ENCODE data around the gene PEX14.

The PEX14 gene

GRCh38 chr1:10555635-10556429, 81.1 kb downstream of the PEX14 start:
- Histone ChIP-seq H3K27me3 (ENCODE audit: low read length) (no peaks in the 10 kb centered on the region), H3K4me3 (ENCODE audit: insufficient read depth, low read length, poor library complexity, severe bottlenecking) (no peak overlapping the region), H2AFZ (ENCODE audit: low read depth, low read length, severe bottlenecking) (no peak overlapping the region), H3K9ac (ENCODE audit: low read length) (no peak overlapping the region), H3K79me2 (ENCODE audit: insufficient read depth, low read length) (no peaks in the 10 kb centered on the region), H3F3A (ENCODE audit: insufficient read depth) (no peaks in the 10 kb centered on the region), H3K9me2 (replicated peaks; ENCODE audit: insufficient read depth, low read length) (no peaks in the 10 kb centered on the region), H3K27ac (ENCODE audit: low read depth, low read length) (no peak overlapping the region), H3K4me2 (ENCODE audit: low read depth, low read length, poor library complexity, severe bottlenecking) (no peak overlapping the region), H4K20me1 (ENCODE audit: low read depth, low read length) (no peaks in the 10 kb centered on the region), H3K36me3 (ENCODE audit: low read length) (no peaks in the 10 kb centered on the region), H3K9me3 (ENCODE audit: insufficient read depth, low read length) (no peaks in the 10 kb centered on the region)
- TF ChIP-seq CTCF (IDR thresholded peaks at IDR 0.05; ENCODE audit: insufficient read depth, low read length, poor library complexity, severe bottlenecking), result no peak
- no peak for TF ChIP-seq EZH2phosphoT487 (conservative IDR thresholded peaks at IDR 0.05; ENCODE audit: low read length)

GRCh38 chr1:10556430-10557005, 81.8 kb downstream of the PEX14 start:
- H2AFZ ChIP-seq (ENCODE audit: low read depth, low read length, severe bottlenecking), result no peak overlapping the region
- no peaks in the 10 kb centered on the region for H3F3A ChIP-seq (ENCODE audit: insufficient read depth)
- H3K4me3 ChIP-seq (ENCODE audit: insufficient read depth, low read length, poor library complexity, severe bottlenecking), result no peak overlapping the region
- H3K9ac ChIP-seq (ENCODE audit: low read length), result no peak overlapping the region
- no peaks in the 10 kb centered on the region for H3K27me3 ChIP-seq (ENCODE audit: low read length)
- TF ChIP-seq EZH2phosphoT487 (conservative IDR thresholded peaks at IDR 0.05; ENCODE audit: low read length), result no peak
- no peak for TF ChIP-seq CTCF (IDR thresholded peaks at IDR 0.05; ENCODE audit: insufficient read depth, low read length, poor library complexity, severe bottlenecking)
- no peaks in the 10 kb centered on the region; the same call in 1 of the 2 replicates for H4K20me1 ChIP-seq (ENCODE audit: low read depth, low read length)
- no peaks in the 10 kb centered on the region for H3K9me2 ChIP-seq (replicated peaks; ENCODE audit: insufficient read depth, low read length)
- H3K27ac ChIP-seq (ENCODE audit: low read depth, low read length), result no peak overlapping the region
- no peaks in the 10 kb centered on the region for H3K36me3 ChIP-seq (ENCODE audit: low read length)
- H3K9me3 ChIP-seq (ENCODE audit: insufficient read depth, low read length), result no peaks in the 10 kb centered on the region
- H3K79me2 ChIP-seq (ENCODE audit: insufficient read depth, low read length), result no peaks in the 10 kb centered on the region
- H3K4me2 ChIP-seq (ENCODE audit: low read depth, low read length, poor library complexity, severe bottlenecking), result no peak overlapping the region

- no peaks in the 10 kb centered on the region for H3K27me3 ChIP-seq (ENCODE audit: low read length)
- H3K36me3 ChIP-seq (ENCODE audit: low read length), result no peaks in the 10 kb centered on the region
- no peaks in the 10 kb centered on the region for H3F3A ChIP-seq (ENCODE audit: insufficient read depth)
- no peak overlapping the region for H3K4me2 ChIP-seq (ENCODE audit: low read depth, low read length, poor library complexity, severe bottlenecking)
- H2AFZ ChIP-seq (ENCODE audit: low read depth, low read length, severe bottlenecking), result no peak overlapping the region
- no peaks in the 10 kb centered on the region for H3K9me3 ChIP-seq (ENCODE audit: insufficient read depth, low read length)
- H3K9ac ChIP-seq (ENCODE audit: low read length), result no peak overlapping the region
- H4K20me1 ChIP-seq (ENCODE audit: low read depth, low read length), result peaks cover 6% of the 10 kb centered on the region; the same call in 1 of the 2 replicates
- no peaks in the 10 kb centered on the region for H3K9me2 ChIP-seq (replicated peaks; ENCODE audit: insufficient read depth, low read length)
- TF ChIP-seq EZH2phosphoT487 (conservative IDR thresholded peaks at IDR 0.05; ENCODE audit: low read length) (no peak), CTCF (IDR thresholded peaks at IDR 0.05; ENCODE audit: insufficient read depth, low read length, poor library complexity, severe bottlenecking) (no peak)
- no peaks in the 10 kb centered on the region for H3K79me2 ChIP-seq (ENCODE audit: insufficient read depth, low read length)
- H3K4me3 ChIP-seq (ENCODE audit: insufficient read depth, low read length, poor library complexity, severe bottlenecking), result no peak overlapping the region
- H3K27ac ChIP-seq (ENCODE audit: low read depth, low read length), result no peak overlapping the region
Measured at GRCh38 chr1:10557714-10558113, 83.0 kb downstream of the PEX14 start.
